ENCODE measurements around the gene SP5.
A peak's percentile ranks its signal among the peaks of the same experiment; 100 is the strongest.
"Not testable (repeated sequence)": the region's sequence is repeated elsewhere in the genome, so short reads cannot be mapped to it uniquely, and the experiment has no call there.

SP5 gene

GRCh38 chr2:170715062-170715931 is at the start of gene SP5:
Gene SP5 (plus strand): TSS chr2:170715337. CDS start chr2:170715513, 176 bp downstream.
- DNase-seq, result peak in 1 of 2 experiments; percentile 32

- no peak for DNase-seq
Observed at GRCh38 chr2:170665743-170666142, 49.4 kb upstream of the SP5 start.

GRCh38 chr2:170669909-170670308 is 45.2 kb upstream of the SP5 start:
- DNase-seq, result no peak

- DNase-seq, result no peak
Observed at GRCh38 chr2:170670651-170671050, 44.5 kb upstream of the SP5 start.

GRCh38 chr2:170671079-170671478 is 44.1 kb upstream of the SP5 start:
- no peak for DNase-seq

GRCh38 chr2:170674282-170674681 is 40.9 kb upstream of the SP5 start:
- not testable (repeated sequence) for DNase-seq

DNA sequence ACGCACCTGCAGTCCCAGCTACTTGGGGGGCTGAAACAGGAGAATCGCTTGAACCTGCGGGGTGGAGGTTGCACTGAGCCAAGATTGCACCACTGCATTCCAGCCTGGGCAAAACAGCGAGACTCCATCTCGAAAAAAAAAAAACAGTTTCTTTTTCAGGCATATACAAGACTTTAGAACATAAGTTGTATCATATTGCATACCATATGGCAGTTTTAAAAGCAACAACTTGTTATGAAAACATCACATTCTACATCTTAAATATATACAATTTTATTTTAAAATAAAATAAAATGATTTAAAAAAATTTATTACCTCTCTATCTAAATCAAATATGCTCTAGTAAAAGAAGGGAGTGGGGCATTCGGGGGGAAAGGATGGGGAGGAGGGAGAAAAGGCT is 39.4 kb upstream of the SP5 start:
- no peak for DNase-seq

- DNase-seq, result no peak
Observed at GRCh38 chr2:170679607-170680079, 35.5 kb upstream of the SP5 start.

DNA sequence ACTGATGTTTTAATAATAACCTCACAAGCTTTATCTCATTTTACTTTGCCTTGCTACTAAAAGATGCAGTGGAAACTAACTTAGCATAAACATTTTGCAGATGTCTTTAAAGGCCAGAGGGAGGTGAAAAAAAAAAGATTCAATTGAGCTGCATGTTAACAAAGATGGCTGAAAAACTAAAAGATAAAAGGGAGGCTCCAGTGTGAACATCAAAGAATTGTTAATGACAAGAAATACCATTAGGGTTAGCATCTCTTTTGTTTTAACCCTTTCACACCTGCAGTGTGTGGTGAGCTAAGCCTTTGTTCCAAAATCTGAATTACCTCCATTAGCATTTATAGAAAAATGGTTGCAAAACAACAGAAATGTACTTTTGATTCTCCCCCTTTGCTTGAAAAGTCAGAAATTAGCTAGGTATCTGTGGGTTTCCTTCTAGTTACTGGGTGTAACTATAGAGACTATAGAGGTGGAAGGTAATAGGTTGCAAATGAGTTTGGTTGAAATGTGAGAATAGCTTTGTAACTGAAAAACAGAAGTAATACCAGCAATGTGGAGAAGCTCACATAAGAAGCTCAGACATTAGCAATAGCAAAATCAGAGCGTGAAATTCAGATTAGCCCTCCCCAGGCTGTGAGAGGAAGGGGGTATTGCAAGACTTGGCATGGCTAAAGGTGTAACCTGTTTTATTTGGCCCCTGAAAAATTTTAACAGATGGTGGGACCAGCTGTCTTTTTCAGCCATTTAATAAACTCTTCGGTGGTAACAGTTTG is 34.8 kb upstream of the SP5 start:
- no peak for DNase-seq

DNA sequence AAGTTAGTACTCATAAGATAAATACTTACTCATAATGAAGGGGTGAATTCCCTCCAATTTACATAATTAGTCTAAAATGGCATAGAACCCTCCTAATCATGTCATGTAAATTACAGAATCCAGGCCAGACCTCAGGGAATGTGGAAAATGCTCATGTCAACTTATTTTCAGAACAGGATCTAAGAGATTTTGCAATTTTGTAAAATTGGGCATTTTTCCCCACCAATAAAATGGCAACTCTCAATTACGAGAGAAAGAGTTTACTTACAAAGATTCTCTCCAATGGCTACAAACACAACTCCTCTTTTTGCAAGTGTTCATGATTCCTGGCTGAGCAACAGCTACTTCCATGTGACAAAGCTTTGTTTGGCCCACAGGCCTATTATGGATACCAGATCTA is 33.8 kb upstream of the SP5 start:
- DNase-seq, result no peak

DNA sequence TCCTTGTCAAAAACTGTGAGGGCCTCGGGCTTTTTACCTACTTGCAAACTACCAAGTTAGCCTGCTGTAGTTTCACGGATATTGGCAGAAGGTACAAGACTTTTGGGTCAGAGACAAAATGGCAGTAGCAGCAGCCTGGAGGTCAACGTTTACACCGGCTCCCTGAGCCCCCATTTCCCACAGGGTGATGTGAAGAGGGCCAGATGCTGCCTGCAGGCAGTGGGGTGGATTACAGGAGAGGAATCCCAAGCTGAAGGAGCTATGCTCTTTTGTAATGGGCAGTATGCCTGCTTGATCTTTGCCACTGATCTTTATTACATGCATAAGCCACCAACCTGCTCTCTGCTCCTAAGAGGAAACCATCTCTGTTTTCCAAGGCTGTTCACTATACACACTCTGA is 29.5 kb upstream of the SP5 start:
- no peak for DNase-seq

DNA sequence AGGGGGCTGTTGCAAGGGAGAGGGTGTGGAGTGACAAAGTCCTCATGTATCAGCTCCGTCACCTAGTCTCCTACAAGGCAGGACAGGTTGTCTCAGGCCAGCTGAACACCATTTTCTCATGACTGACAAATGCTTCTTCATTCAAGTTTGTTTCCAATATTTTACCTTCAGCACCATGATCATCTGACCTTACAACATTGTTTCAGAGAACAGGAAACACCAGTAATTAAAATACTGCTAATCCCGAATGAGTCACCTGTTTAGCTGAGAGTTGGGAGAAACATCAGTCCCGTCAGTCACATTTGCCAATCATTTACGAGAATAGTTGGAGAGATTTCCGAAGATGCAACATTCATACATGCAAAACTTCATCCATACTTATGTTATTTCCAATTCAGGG is 25.7 kb upstream of the SP5 start:
- no peak for DNase-seq

GRCh38 chr2:170690640-170691039 is 24.5 kb upstream of the SP5 start:
- no peak for DNase-seq

GRCh38 chr2:170694316-170694715 is 20.8 kb upstream of the SP5 start:
- no peak for DNase-seq

- no peak for DNase-seq
Observed at GRCh38 chr2:170695521-170696410, 19.4 kb upstream of the SP5 start.

- no peak for DNase-seq
Observed at GRCh38 chr2:170696948-170697347, 18.2 kb upstream of the SP5 start.

DNA sequence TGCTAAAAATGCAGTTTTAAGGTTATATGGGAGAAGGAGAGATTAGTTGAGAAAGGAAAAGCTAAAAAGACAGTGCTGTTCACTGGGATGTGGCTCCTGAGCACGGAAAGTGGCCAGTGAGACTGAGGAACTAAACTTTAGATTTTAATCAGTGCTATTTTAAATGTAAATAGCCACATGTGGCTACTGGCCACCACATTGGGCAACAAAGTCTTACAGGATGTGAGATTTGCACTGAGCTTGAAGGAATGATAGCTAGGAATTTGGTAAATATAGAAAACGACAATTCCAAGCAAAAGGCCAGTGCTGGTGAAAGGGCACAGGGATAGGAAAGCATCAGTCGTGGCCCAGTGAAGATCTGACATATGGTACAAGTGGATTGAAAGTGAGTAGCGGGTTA is 14.1 kb upstream of the SP5 start:
- no peak for DNase-seq

DNA sequence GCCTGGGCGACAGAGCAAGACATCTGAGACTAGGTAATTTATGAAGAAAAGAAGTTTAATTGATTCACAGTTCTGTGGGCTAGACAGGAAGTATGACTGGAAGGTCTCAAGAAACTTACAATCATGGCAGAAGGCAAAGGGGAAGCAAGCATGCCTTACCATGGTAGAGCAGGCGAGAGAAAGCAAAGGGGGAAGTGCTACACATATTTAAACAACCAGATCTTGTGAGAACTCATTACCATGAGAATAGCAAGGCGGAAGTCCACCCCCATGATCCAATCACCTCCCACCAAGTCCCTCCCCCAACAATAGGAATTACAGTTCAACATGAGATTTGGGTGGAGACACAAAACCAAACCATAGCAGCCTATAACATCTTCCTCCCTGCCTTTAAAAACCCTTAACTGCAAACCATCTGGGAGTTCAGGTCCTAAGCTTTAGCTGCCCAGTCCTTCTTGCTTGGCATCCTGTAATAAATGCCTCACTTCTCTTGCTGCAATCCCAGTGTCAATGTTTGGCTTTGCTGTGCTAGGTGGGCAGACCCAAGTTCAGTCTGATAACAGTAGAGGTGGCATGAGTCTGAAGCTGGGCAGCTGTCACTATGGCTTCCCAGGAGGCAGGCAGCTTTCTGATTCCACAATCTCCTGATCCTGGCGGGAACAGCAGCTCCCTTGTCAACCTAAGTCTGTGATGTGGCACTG is 11.2 kb upstream of the SP5 start:
- no peak for DNase-seq

DNA sequence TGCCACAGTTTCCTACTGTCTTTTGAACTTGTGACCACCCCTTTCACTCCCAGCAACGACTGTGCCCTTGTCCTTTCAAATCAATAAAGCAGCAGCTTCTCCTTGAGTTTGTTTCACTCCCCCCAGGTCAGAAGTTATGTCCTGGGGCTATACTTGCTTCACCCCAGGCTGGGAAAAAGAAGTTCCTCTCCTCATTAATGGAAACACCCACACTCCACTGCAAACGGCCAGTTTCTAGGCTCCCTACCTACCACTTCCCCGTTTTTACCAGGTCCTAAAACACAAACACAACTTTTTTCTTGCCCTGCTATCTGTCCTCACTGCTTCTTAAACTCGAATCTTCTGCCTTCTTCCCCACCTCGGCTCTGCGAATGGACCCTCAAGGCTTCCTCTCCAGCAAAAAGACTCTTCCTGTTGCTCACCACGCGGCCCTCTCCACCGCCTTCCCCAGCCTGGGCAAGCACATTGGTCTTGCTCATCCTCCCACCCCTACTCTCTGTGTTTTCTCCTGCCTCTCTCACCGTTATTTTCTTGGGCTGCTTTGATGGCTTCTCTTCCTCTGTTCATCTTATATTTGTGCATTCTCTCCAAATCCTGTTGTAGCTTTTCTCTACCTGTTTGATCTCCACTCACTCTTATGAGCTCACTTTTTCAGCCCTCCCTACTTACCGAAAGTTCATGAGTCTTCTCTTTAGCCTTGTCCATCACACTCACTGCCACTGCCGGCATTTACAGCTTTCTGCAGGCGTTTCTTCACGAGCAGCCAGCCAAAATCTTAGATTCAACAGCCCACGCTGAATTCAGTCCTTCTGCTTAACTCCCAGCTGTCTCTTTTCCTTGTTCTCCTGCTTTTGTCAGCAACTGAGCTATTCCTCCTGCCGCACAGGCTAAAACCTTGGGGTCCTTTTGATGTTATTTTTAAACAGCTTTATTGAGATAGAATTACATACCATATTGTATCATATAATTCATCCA is 7.0 kb upstream of the SP5 start:
- no peak for DNase-seq

GRCh38 chr2:170710609-170710979 is 4.5 kb upstream of the SP5 start:
- DNase-seq, result no peak

GRCh38 chr2:170711196-170711773 is 3.9 kb upstream of the SP5 start:
- DNase-seq, result no peak

All from SW 1271 (cell line).